SK-N-SH treated with all-trans-retinoic acid at 6 μM for 48 hours (cell line): Measurements from ENCODE around the gene MYPN.

Source experiments
- ATAC-seq: fragments of 200-7000 bp; cut with Tn5 transposase; 3 replicates; pipeline ENCODE4 v1.9.1; 2020; ENCODE audit warnings: mild to moderate bottlenecking, moderate library complexity
- BACH2 ChIP-seq: fragments of 250-450 bp; sonication (Bioruptor Pico); IDR thresholded peaks from 2 replicates; pipeline ENCODE4 v1.9.0; 2021; ENCODE audit warnings: mild to moderate bottlenecking, borderline replicate concordance
- CREB5 ChIP-seq: fragments of 250-450 bp; sonication (Bioruptor Pico); IDR thresholded peaks from 2 replicates; pipeline ENCODE4 v1.5.1; 2020; ENCODE audit warnings: low read depth, mild to moderate bottlenecking, moderate library complexity
- CSDC2 ChIP-seq: fragments of 250-450 bp; sonication (Bioruptor Pico); IDR thresholded peaks from 2 replicates; pipeline ENCODE4 v1.5.0; 2020; ENCODE audit warnings: mild to moderate bottlenecking, moderate library complexity
- CSRNP3 ChIP-seq: fragments of 250-450 bp; sonication (Bioruptor Pico); IDR thresholded peaks from 2 replicates; pipeline ENCODE4 v1.5.1; 2021; ENCODE audit warnings: mild to moderate bottlenecking, moderate library complexity
- ESRRG ChIP-seq: fragments of 250-450 bp; sonication (Bioruptor Pico); IDR thresholded peaks from 2 replicates; pipeline ENCODE4 v1.6.1; 2021; ENCODE audit warnings: mild to moderate bottlenecking
- GLIS3 ChIP-seq: fragments of 250-450 bp; sonication (Bioruptor Pico); IDR thresholded peaks from 2 replicates; pipeline ENCODE4 v1.5.0; 2020; ENCODE audit warnings: mild to moderate bottlenecking, moderate library complexity
- PATZ1 ChIP-seq: fragments of 250-450 bp; sonication (Bioruptor Pico); IDR thresholded peaks from 2 replicates; pipeline ENCODE4 v1.8.0; 2020; ENCODE audit warnings: mild to moderate bottlenecking, moderate library complexity, borderline replicate concordance
- POU6F1 ChIP-seq: fragments of 250-450 bp; sonication (Bioruptor Pico); IDR thresholded peaks from 2 replicates; pipeline ENCODE4 v1.8.0; 2021; ENCODE audit warnings: low read depth, mild to moderate bottlenecking, moderate library complexity, borderline replicate concordance
- PPARA ChIP-seq: fragments of 250-450 bp; sonication (Bioruptor Pico); IDR thresholded peaks from 2 replicates; pipeline ENCODE4 v1.5.0; 2020; ENCODE audit warnings: mild to moderate bottlenecking, borderline replicate concordance
- RARB ChIP-seq: fragments of 250-450 bp; sonication (Bioruptor Pico); IDR thresholded peaks from 2 replicates; pipeline ENCODE4 v1.8.0; 2021; ENCODE audit warnings: mild to moderate bottlenecking, moderate library complexity
- SNAI2 ChIP-seq: fragments of 250-450 bp; sonication (Bioruptor Pico); IDR thresholded peaks from 2 replicates; pipeline ENCODE4 v1.5.0; 2020; ENCODE audit warnings: mild to moderate bottlenecking, moderate library complexity
- TCF4 ChIP-seq: fragments of 250-450 bp; sonication (Bioruptor Pico); IDR thresholded peaks from 2 replicates; pipeline ENCODE4 v1.8.0; 2021; ENCODE audit warnings: mild to moderate bottlenecking, moderate library complexity, borderline replicate concordance
- TOX ChIP-seq: fragments of 250-450 bp; sonication (Bioruptor Pico); IDR thresholded peaks from 2 replicates; pipeline ENCODE4 v1.8.0; 2021; ENCODE audit warnings: mild to moderate bottlenecking, moderate library complexity, borderline replicate concordance
- TSHZ2 ChIP-seq: fragments of 250-450 bp; sonication (Bioruptor Pico); IDR thresholded peaks from 2 replicates; pipeline ENCODE4 v1.5.0; 2020; ENCODE audit warnings: mild to moderate bottlenecking, moderate library complexity
- ZC3H10 ChIP-seq: fragments of 250-450 bp; sonication (Bioruptor Pico); IDR thresholded peaks from 2 replicates; pipeline ENCODE4 v1.5.1; 2021; ENCODE audit warnings: mild to moderate bottlenecking, moderate library complexity
- ZFP3 ChIP-seq: fragments of 250-450 bp; sonication (Bioruptor Pico); IDR thresholded peaks from 2 replicates; pipeline ENCODE4 v1.5.0; 2020; ENCODE audit warnings: mild to moderate bottlenecking, moderate library complexity
- ZFP30 ChIP-seq: fragments of 450-650 bp; formaldehyde crosslinking; IDR thresholded peaks from 2 replicates; pipeline ENCODE4 v1.5.0; 2022; ENCODE audit warnings: mild to moderate bottlenecking, moderate library complexity
- ZNF565 ChIP-seq: fragments of 450-650 bp; formaldehyde crosslinking; conservative IDR thresholded peaks from 2 replicates; pipeline ENCODE4 v1.5.0; 2020; ENCODE audit warnings: low read depth, mild to moderate bottlenecking, moderate library complexity
- ZNF70 ChIP-seq: fragments of 450-650 bp; formaldehyde crosslinking; IDR thresholded peaks from 2 replicates; pipeline ENCODE4 v1.5.0; 2020; ENCODE audit warnings: mild to moderate bottlenecking, moderate library complexity
- ZNF8 ChIP-seq: fragments of 450-650 bp; formaldehyde crosslinking; IDR thresholded peaks from 2 replicates; pipeline ENCODE4 v1.5.0; 2020; ENCODE audit warnings: mild to moderate bottlenecking, moderate library complexity

MYPN gene

GRCh38 chr10:68235111-68235510, 125.8 kb downstream of the MYPN start:
- ATAC-seq, result no peak
- no peak for TF ChIP-seq ZNF565 (CRISPR knock-in tag)
- no peak for TF ChIP-seq GLIS3 (CRISPR knock-in tag)
- TF ChIP-seq RARB (CRISPR knock-in tag), result no peak
- no peak for TF ChIP-seq POU6F1
- TF ChIP-seq ZNF8, result no peak
- TF ChIP-seq ZNF70, result no peak
- no peak for TF ChIP-seq SNAI2 (CRISPR knock-in tag)
- no peak for TF ChIP-seq PPARA (CRISPR knock-in tag)
- TF ChIP-seq BACH2 (CRISPR knock-in tag), result no peak
- TF ChIP-seq ESRRG (CRISPR knock-in tag), result no peak
- no peak for TF ChIP-seq ZFP3 (CRISPR knock-in tag)
- TF ChIP-seq TOX (CRISPR knock-in tag), result no peak
- no peak for TF ChIP-seq CSDC2 (CRISPR knock-in tag)
- TF ChIP-seq ZFP30 (CRISPR knock-in tag), result no peak
- TF ChIP-seq CSRNP3 (CRISPR knock-in tag), result no peak
- TF ChIP-seq TSHZ2 (CRISPR knock-in tag), result no peak
- no peak for TF ChIP-seq TCF4 (CRISPR knock-in tag)
- TF ChIP-seq CREB5 (CRISPR knock-in tag), result no peak

GRCh38 chr10:68235581-68235980, 126.3 kb downstream of the MYPN start:
- no peak for TF ChIP-seq ZNF70
- no peak for TF ChIP-seq TCF4 (CRISPR knock-in tag)
- no peak for TF ChIP-seq CSRNP3 (CRISPR knock-in tag)
- TF ChIP-seq BACH2 (CRISPR knock-in tag), result no peak
- TF ChIP-seq ZNF565 (CRISPR knock-in tag), result no peak
- no peak for TF ChIP-seq ZC3H10 (CRISPR knock-in tag)
- TF ChIP-seq GLIS3 (CRISPR knock-in tag), result no peak
- no peak for TF ChIP-seq SNAI2 (CRISPR knock-in tag)
- TF ChIP-seq CSDC2 (CRISPR knock-in tag), result no peak
- TF ChIP-seq POU6F1, result no peak
- TF ChIP-seq PATZ1 (CRISPR knock-in tag), result no peak
- no peak for TF ChIP-seq CREB5 (CRISPR knock-in tag)
- ATAC-seq, result no peak
